ENCODE results near the gene PON2. TPM values are rescaled to one million over a fixed set of nuclear protein-coding genes. Genes with fewer than 3 reads are reported as not detected.

Gene PON2
- polyA plus RNA-seq, 1 donor from 2014 or later = 23.1 TPM

- Histone ChIP-seq H3K4me2 (ENCODE audit: low read length) (no peak overlapping the region), H3K9me3 (ENCODE audit: low read length) (no peaks in the 10 kb centered on the region), H3K9ac (ENCODE audit: low read length) (no peak overlapping the region), H3K36me3 (ENCODE audit: insufficient read depth, low read length) (no peaks in the 10 kb centered on the region), H3K27me3 (ENCODE audit: insufficient read depth, low read depth, low read length) (no peaks in the 10 kb centered on the region), H3K79me2 (replicated peaks; ENCODE audit: insufficient read depth, low read length) (no peaks in the 10 kb centered on the region), H3F3A (ENCODE audit: insufficient read depth, low read length, poor library complexity, severe bottlenecking) (no peaks in the 10 kb centered on the region), H4K20me1 (ENCODE audit: insufficient read depth) (no peaks in the 10 kb centered on the region), H3K27ac (ENCODE audit: low read length) (no peak overlapping the region), H3K4me3 (ENCODE audit: low read length) (no peak overlapping the region), H3K9me2 (ENCODE audit: insufficient read depth, low read length) (no peaks in the 10 kb centered on the region), H2AFZ (ENCODE audit: low read depth, low read length) (no peak overlapping the region)
- TF ChIP-seq REST (IDR thresholded peaks at IDR 0.05; ENCODE audit: borderline replicate concordance) = no peak
- TF ChIP-seq MXI1 (conservative IDR thresholded peaks at IDR 0.05; ENCODE audit: poor library complexity, severe bottlenecking) = no peak
- TF ChIP-seq CTCF (IDR thresholded peaks at IDR 0.05; ENCODE audit: poor library complexity, severe bottlenecking) = no peak
- no peak for TF ChIP-seq RAD21 (conservative IDR thresholded peaks at IDR 0.05)
- TF ChIP-seq TAF1 (IDR thresholded peaks at IDR 0.05; ENCODE audit: low read depth) = no peak
- TF ChIP-seq EZH2 (IDR thresholded peaks at IDR 0.05; ENCODE audit: borderline replicate concordance, insufficient read depth, low read length, poor library complexity, severe bottlenecking) = no peak
- TF ChIP-seq SMC3 (conservative IDR thresholded peaks at IDR 0.05; ENCODE audit: poor library complexity) = no peak
These were observed 29.6 kb downstream of the PON2 start for GRCh38 chr7:95405208-95405607.

- Histone ChIP-seq H3K36me3 (ENCODE audit: insufficient read depth, low read length) (no peaks in the 10 kb centered on the region), H3F3A (ENCODE audit: insufficient read depth, low read length, poor library complexity, severe bottlenecking) (no peaks in the 10 kb centered on the region), H3K9me3 (ENCODE audit: low read length) (no peaks in the 10 kb centered on the region), H3K4me3 (ENCODE audit: low read length) (no peak overlapping the region), H3K4me2 (ENCODE audit: low read length) (no peak overlapping the region), H3K79me2 (replicated peaks; ENCODE audit: insufficient read depth, low read length) (no peaks in the 10 kb centered on the region), H3K9me2 (ENCODE audit: insufficient read depth, low read length) (no peaks in the 10 kb centered on the region), H4K20me1 (ENCODE audit: insufficient read depth) (no peaks in the 10 kb centered on the region), H3K9ac (ENCODE audit: low read length) (no peak overlapping the region), H2AFZ (ENCODE audit: low read depth, low read length) (no peak overlapping the region), H3K27me3 (ENCODE audit: insufficient read depth, low read depth, low read length) (no peaks in the 10 kb centered on the region), H3K27ac (ENCODE audit: low read length) (no peak overlapping the region)
- TF ChIP-seq RAD21 (conservative IDR thresholded peaks at IDR 0.05) = no peak
- TF ChIP-seq SMC3 (conservative IDR thresholded peaks at IDR 0.05; ENCODE audit: poor library complexity) = no peak
- TF ChIP-seq CTCF (IDR thresholded peaks at IDR 0.05; ENCODE audit: poor library complexity, severe bottlenecking) = no peak
- TF ChIP-seq EZH2 (IDR thresholded peaks at IDR 0.05; ENCODE audit: borderline replicate concordance, insufficient read depth, low read length, poor library complexity, severe bottlenecking) = no peak
- TF ChIP-seq EP300 (conservative IDR thresholded peaks at IDR 0.05; ENCODE audit: poor library complexity, severe bottlenecking) = no peak
- no peak for TF ChIP-seq MXI1 (conservative IDR thresholded peaks at IDR 0.05; ENCODE audit: poor library complexity, severe bottlenecking)
- no peak for TF ChIP-seq REST (IDR thresholded peaks at IDR 0.05; ENCODE audit: borderline replicate concordance)
- no peak for TF ChIP-seq POLR2AphosphoS5 (IDR thresholded peaks at IDR 0.05)
- no peak for TF ChIP-seq TAF1 (IDR thresholded peaks at IDR 0.05; ENCODE audit: low read depth)
These were observed 30.4 kb downstream of the PON2 start for GRCh38 chr7:95404316-95404865.
